GM12892 (cell line): ENCODE results near the gene CAD.

Experiments used
- POLR2A ChIP-seq: IDR thresholded peaks from 2 replicates; pipeline ENCODE4 v1.6.1; 2011; ENCODE audit warnings: low read depth, low read length, control low read depth
- POLR2AphosphoS5 ChIP-seq: IDR thresholded peaks from 2 replicates; pipeline ENCODE4 v1.6.1; 2011; ENCODE audit warnings: low read depth, low read length, control low read depth

DNA sequence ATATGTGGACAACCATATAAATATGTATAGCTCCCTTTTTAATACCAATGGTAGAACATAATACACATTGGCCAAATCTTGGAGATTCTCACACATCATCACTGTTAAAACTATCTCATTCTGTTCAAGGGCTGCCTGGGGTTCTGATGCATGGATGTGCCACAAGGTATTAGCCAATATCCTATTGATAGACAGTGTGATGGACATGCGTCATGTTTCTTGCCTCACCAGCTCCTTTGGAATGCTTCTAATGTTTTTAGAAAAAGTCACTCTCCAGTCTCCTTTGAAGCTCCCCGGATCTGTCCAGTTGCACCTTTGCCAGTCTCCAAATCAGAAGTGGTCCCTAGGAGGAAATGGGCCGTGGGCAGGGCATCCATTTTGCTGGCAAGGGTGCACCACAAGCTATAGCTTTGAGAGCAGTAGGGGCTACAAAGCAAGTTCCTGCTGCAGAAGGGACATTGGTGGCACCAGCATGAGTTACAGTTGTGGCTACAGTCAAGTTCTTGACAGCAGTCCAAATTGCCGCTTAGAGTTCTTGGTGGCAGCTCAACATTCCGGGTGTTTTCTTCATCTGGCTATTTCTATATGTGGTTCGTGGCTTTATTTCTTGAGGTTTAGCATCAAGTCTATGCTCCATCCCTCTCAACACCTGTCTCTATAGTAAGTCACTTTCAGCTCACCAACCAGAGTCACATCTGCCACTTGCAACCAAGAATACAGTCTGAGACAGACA is 30.4 kb upstream of the CAD start:
- TF ChIP-seq POLR2AphosphoS5 (no peak), POLR2A (no peak)
